B cell (primary cell): ENCODE results near the gene CDKN2B. TPM values are rescaled to one million over a fixed set of nuclear protein-coding genes. Genes with fewer than 3 reads are reported as not detected.

Experiments used
- ATAC-seq: fragments of 200-7000 bp; cut with Tn5 transposase; one replicate; pipeline ENCODE4 v1.10.0; 2021; ENCODE audit warnings: low read depth, mild to moderate bottlenecking, moderate number of reproducible peaks, moderate library complexity
- CTCF ChIA-PET: fragments of 350-600 bp; sonication (Branson Sonifier 250); formaldehyde crosslinking; loops from one replicate; lab custom pipeline; 2021; ENCODE audit warnings: antibody characterized with exemption, inconsistent platforms; lab: Charles Lee
- POLR2A ChIA-PET: fragments of 350-600 bp; sonication (Branson Sonifier 250); formaldehyde crosslinking; loops from one replicate; lab custom pipeline; 2021; ENCODE audit warnings: antibody characterized with exemption; lab: Charles Lee
- DNase-seq: peaks from one replicate; pipeline ENCODE4 v3.0.0; 2013
- H2AFZ ChIP-seq: 2 replicates; pipeline ENCODE4 v1.6.1; 2012; ENCODE audit warnings: mild to moderate bottlenecking, low read depth, low read length; ENCODE audit not compliant: insufficient read depth, poor library complexity, severe bottlenecking
- H3K27ac ChIP-seq, 2 donors: 1 replicate in 1 of 2; 2 replicates in 1 of 2; pipeline ENCODE4 v1.5.1; 2012 to 2013; ENCODE audit warnings: low read length in 2 of 2, mild to moderate bottlenecking in 2 of 2, moderate library complexity in 1 of 2
- H3K27me3 ChIP-seq, 4 experiments: fragments of 200-600 bp in 1 of 4; sonication (generic) in 1 of 4; replicated peaks in 1 of 4; 1 replicate in 2 of 4; 2 replicates in 2 of 4; pipeline versions ENCODE4 v1.6.1 to v1.7.0; 2013 to 2016; ENCODE audit warnings: low read length in 3 of 4, mild to moderate bottlenecking in 2 of 4, mixed read lengths in 1 of 4, moderate library complexity in 1 of 4; ENCODE audit not compliant: insufficient read depth in 4 of 4, control insufficient read depth in 3 of 4; ENCODE audit errors: control extremely low read depth in 1 of 4
- H3K36me3 ChIP-seq, 2 experiments: replicated peaks in 1 of 2; 1 replicate in 1 of 2; 2 replicates in 1 of 2; pipeline versions ENCODE4 v1.6.1 to v1.7.1; 2013; ENCODE audit warnings: low read length in 1 of 2; ENCODE audit not compliant: insufficient read depth in 2 of 2, control insufficient read depth in 1 of 2; ENCODE audit errors: control extremely low read depth in 1 of 2, extremely low read depth in 1 of 2
- H3K4me1 ChIP-seq, 2 donors: fragments of 200-600 bp in 1 of 2; sonication (generic) in 1 of 2; 1 replicate in 1 of 2; 2 replicates in 1 of 2; pipeline versions ENCODE4 v1.5.1 to v1.6.1; 2013 to 2017; ENCODE audit warnings: low read length in 2 of 2; ENCODE audit not compliant: control insufficient read depth in 2 of 2, insufficient read depth in 2 of 2
- H3K4me2 ChIP-seq: replicated peaks from 2 replicates; pipeline ENCODE3; 2012; ENCODE audit warnings: mild to moderate bottlenecking, low read depth, low read length; ENCODE audit not compliant: poor library complexity, severe bottlenecking
- H3K4me3 ChIP-seq, 5 experiments: fragments of 200-600 bp in 1 of 5; sonication (generic) in 1 of 5; 1 replicate in 3 of 5; 2 replicates in 2 of 5; pipeline versions ENCODE4 v1.5.1 to v1.7.0; 2011 to 2016; ENCODE audit warnings: low read length in 4 of 5, mild to moderate bottlenecking in 4 of 5, low read depth in 2 of 5, control low read depth in 1 of 5, moderate library complexity in 1 of 5; ENCODE audit not compliant: insufficient read depth in 1 of 5; ENCODE audit errors: control extremely low read depth in 1 of 5, extremely low read depth in 1 of 5
- H3K79me2 ChIP-seq: fragments of 200-600 bp; sonication (generic); one replicate; pipeline ENCODE4 v1.6.0; 2016; ENCODE audit warnings: low read length; ENCODE audit not compliant: control insufficient read depth, insufficient read depth
- H3K9ac ChIP-seq: fragments of 200-600 bp; sonication (generic); 2 replicates; pipeline ENCODE4 v1.6.1; 2017; ENCODE audit warnings: mild to moderate bottlenecking, low read length, moderate library complexity
- H3K9me3 ChIP-seq, 3 donors: one replicate each; pipeline versions ENCODE4 v1.6.1 to v1.7.1; 2013; ENCODE audit warnings: low read length in 2 of 3; ENCODE audit not compliant: control insufficient read depth in 2 of 3, insufficient read depth in 1 of 3; ENCODE audit errors: control extremely low read depth in 1 of 3
- H4K20me1 ChIP-seq: 2 replicates; pipeline ENCODE4 v1.6.0; 2012; ENCODE audit warnings: mild to moderate bottlenecking, low read length; ENCODE audit not compliant: insufficient read depth, control insufficient read depth, poor library complexity, severe bottlenecking
- H3K27ac Mint-ChIP-seq: one replicate; pipeline ENCODE4 v1.8.0; 2021; ENCODE audit warnings: mixed read lengths
- H3K27me3 Mint-ChIP-seq: one replicate; pipeline ENCODE4 v1.8.0; 2021; ENCODE audit warnings: mixed read lengths
- H3K4me1 Mint-ChIP-seq: one replicate; pipeline ENCODE4 v1.8.0; 2021; ENCODE audit warnings: mixed read lengths
- H3K4me3 Mint-ChIP-seq: one replicate; pipeline ENCODE4 v1.8.0; 2021; ENCODE audit warnings: mixed read lengths
- H3K9me3 Mint-ChIP-seq: one replicate; pipeline ENCODE4 v1.8.0; 2022; ENCODE audit warnings: mixed read lengths; ENCODE audit not compliant: insufficient read depth
- CTCF ChIP-seq: fragments of 200-600 bp; IDR thresholded peaks from one replicate; pipeline ENCODE4 v1.8.0; 2022; ENCODE audit warnings: antibody characterized with exemption, mild to moderate bottlenecking
- EZH2 ChIP-seq: IDR thresholded peaks from 2 replicates; pipeline ENCODE4 v1.6.1; 2012; ENCODE audit warnings: borderline replicate concordance, low read depth, mild to moderate bottlenecking, moderate library complexity, low read length; ENCODE audit not compliant: insufficient read depth, poor library complexity, severe bottlenecking
- WGBS: methylation state at CpG from one replicate; pipeline ENCODE4 v1.1.5; 2013; ENCODE audit warnings: missing lambda C conversion rate; ENCODE audit not compliant: insufficient coverage; 5-methylcytosine and 5-hydroxymethylcytosine counted together
- intact Hi-C: fragments of 100-400 bp; cut with micrococcal nuclease; formaldehyde crosslinking; loops from one replicate; pipeline ENCODE4 v1.10.0; 2022
- polyA plus RNA-seq: library from polyadenylated mRNA; depleted of rRNA; stranded (reverse); fragments of >200 nt; gene quantifications from 2 replicates; pipeline ENCODE4 v1.2.3, GENCODE V29; 2012
- total RNA-seq, 2 donors: library from RNA; stranded (reverse); fragments of 120-200 nt in 1 of 2; gene quantifications; 1 replicate in 1 of 2; 2 replicates in 1 of 2; pipeline versions ENCODE4 v1.2.3 to v1.2.4, GENCODE V29; 2013 to 2022

Gene CDKN2B
- total and polyA plus RNA-seq, 2 donors (not counting 1 experiment from before 2014, with no cell fraction given), result 0.36 to 0.42 TPM

GRCh38 chr9:21988056-21988990 is 20.8 kb downstream of the CDKN2B start:
- H3K4me2 ChIP-seq, result no peak overlapping the region
- no peaks in the 10 kb centered on the region for H3K9me3 Mint-ChIP-seq
- H2AFZ ChIP-seq, result no peak overlapping the region
- H3K36me3 ChIP-seq, result no peaks in the 10 kb centered on the region
- H3K4me3 ChIP-seq, result no peak overlapping the region
- TF ChIP-seq CTCF (no peak), EZH2 (no peak)
- intact Hi-C loops, result loop anchor here (2.0 kb wide), 2 partner anchors 14 to 16 kb away; no protein-coding TSS in a partner anchor
- POLR2A ChIA-PET, result no interaction called here
- peaks cover 48% of the 10 kb centered on the region for H3K27me3 Mint-ChIP-seq
- no peak overlapping the region for H3K27ac Mint-ChIP-seq
- DNase-seq, result no peak
- peaks cover 3 to 72% (median 24%) of the 10 kb centered on the region in 4 experiments for H3K27me3 ChIP-seq
- peaks cover 11% of the 10 kb centered on the region for H4K20me1 ChIP-seq
- H3K4me1 Mint-ChIP-seq, result peaks cover 12% of the 10 kb centered on the region
- no peak overlapping the region for H3K27ac ChIP-seq
- H3K9me3 ChIP-seq, result peaks cover 0 to 11% (median 5%) of the 10 kb centered on the region in 3 donors
- CTCF ChIA-PET, result interaction anchor here (1.1 to 3.2 kb wide), 3 partner anchors 9 to 256 kb away, joined by 3 to 25 read pairs (median 3); partner anchors contain the start of gene CDKN2B
- H3K4me3 Mint-ChIP-seq, result no peak overlapping the region
- peaks cover 3% of the 10 kb centered on the region for H3K79me2 ChIP-seq
- peaks cover 5 to 20% of the 10 kb centered on the region in 2 donors for H3K4me1 ChIP-seq
- H3K9ac ChIP-seq, result no peak overlapping the region
- 71% methylated on average over 1 of the region's 9 CpGs for WGBS
- no peak for ATAC-seq
